Adrenal gland (tissue), 12 donors: ENCODE measurements around the gene CHN2. TPM values are rescaled to one million over a fixed set of nuclear protein-coding genes. Genes with fewer than 3 reads are reported as not detected.

Experiments
- DNase-seq, 7 donors: peaks; one replicate each; pipeline ENCODE4 v3.0.0-alpha.2; 2019 to 2020
- H3K27ac ChIP-seq, 5 donors: fragments of 200-600 bp; sonication (generic) in 4 of 5; 1 replicate in 3 of 5; 2 replicates in 2 of 5; pipeline versions ENCODE4 v1.5.1 to v1.8.0; 2016 to 2020; ENCODE audit warnings: mild to moderate bottlenecking in 1 of 5
- H3K27me3 ChIP-seq: fragments of 200-600 bp; 2 replicates; pipeline ENCODE4 v1.8.0; 2021
- H3K36me3 ChIP-seq, 2 donors: fragments of 200-600 bp; replicated peaks in 1 of 2; 1 replicate in 1 of 2; 2 replicates in 1 of 2; pipeline versions ENCODE4 v1.5.1 to v1.8.0; 2018 to 2022
- H3K4me1 ChIP-seq, 2 donors: fragments of 200-600 bp; replicated peaks in 1 of 2; 1 replicate in 1 of 2; 2 replicates in 1 of 2; pipeline versions ENCODE4 v1.5.1 to v1.8.0; 2018 to 2021
- H3K4me3 ChIP-seq, 4 donors: fragments of 200-600 bp; sonication (generic) in 3 of 4; one replicate each; pipeline ENCODE4 v1.5.1; 2016 to 2018
- H3K9me3 ChIP-seq, 3 donors: fragments of 200-600 bp; sonication (generic) in 1 of 3; replicated peaks in 1 of 3; 1 replicate in 2 of 3; 2 replicates in 1 of 3; pipeline versions ENCODE4 v1.5.1 to v1.8.0; 2016 to 2021
- CTCF ChIP-seq, 6 experiments: fragments of 450-650 bp in 4 of 6; fragments of 200-600 bp in 2 of 6; sonication (generic) in 1 of 6; IDR thresholded peaks; 1 replicate in 5 of 6; 2 replicates in 1 of 6; pipeline versions ENCODE4 v1.5.1 to v1.8.0; 2016 to 2021; ENCODE audit warnings: antibody characterized with exemption in 6 of 6, mild to moderate bottlenecking in 2 of 6, moderate library complexity in 1 of 6
- POLR2A ChIP-seq, 2 donors: fragments of 450-650 bp; IDR thresholded peaks; one replicate each; pipeline ENCODE4 v1.6.1; 2017; ENCODE audit warnings: antibody characterized with exemption in 2 of 2, mild to moderate bottlenecking in 2 of 2, moderate library complexity in 1 of 2
- WGBS, 4 donors: extraction: QIAGEN DNeasy Blood & Tissue Kit in 2 of 4; methylation state at CpG; one replicate each; pipeline versions ENCODE4 v1.1.5 to v1.1.7; 2013 to 2017; 5-methylcytosine and 5-hydroxymethylcytosine counted together
- intact Hi-C, 2 donors: fragments of 100-400 bp; cut with DNase I; formaldehyde crosslinking; loops; one replicate each; pipeline versions ENCODE4 v1.14.1 to v1.15.0; 2022 to 2023
- polyA plus RNA-seq, 3 donors: library from polyadenylated mRNA; stranded (reverse); fragments of 200-250 nt in 2 of 3; fragments of 350-450 nt in 1 of 3; fragmentation: Illumina TruSeq in 1 of 3; extraction: RNeasy Lipid Tissue Mini Kit (QIAGEN cat#74804) in 1 of 3; gene quantifications; one replicate each; pipeline ENCODE4 v1.2.3, GENCODE V29; 2013 to 2014
- total RNA-seq, 9 donors: library from RNA; depleted of rRNA in 4 of 9; stranded (reverse); fragments of >200 nt in 4 of 9; fragments of 120-200 nt in 1 of 9; fragmentation: NEBNext Ultra II Directional in 1 of 9; extraction: Animal tissue kit (Norgen Biotek cat#: 25700) in 1 of 9; gene quantifications; one replicate each; pipeline versions ENCODE4 v1.1.0 to v1.2.4, GENCODE V29; 2013 to 2023
- donor health status: healthy with polysubstance abuse.
- donor health status: Bipolar disorder and iron deficiency.
- donor health status: DM: yes; HTN: yes; CAD: no.
- donor health status: DM: no; HTN: no; CAD: no.
- donor health status: DM: no; HTN: no; CAD: no.
- donor health status: DM: yes; HTN: yes; CAD: no.

CHN2 gene
- total and polyA plus RNA-seq, 12 donors, result 2.7 to 35.4 (median 11.5) TPM

GRCh38 chr7:29332875-29333855 is 138.6 kb downstream of the CHN2 start:
- Histone ChIP-seq H3K9me3 (no peaks in the 10 kb centered on the region), H3K27ac (no peak overlapping the region), H3K27me3 (no peaks in the 10 kb centered on the region), H3K4me3 (no peak overlapping the region), H3K4me1 (peaks cover 0 to 6% of the 10 kb centered on the region in 2 donors), H3K36me3 (no peaks in the 10 kb centered on the region)
- no peak for DNase-seq
- intact Hi-C loops, result no loop called here
- TF ChIP-seq CTCF (IDR thresholded peaks at IDR 0.05), result no peak
- TF ChIP-seq POLR2A (IDR thresholded peaks at IDR 0.05), result no peak
- WGBS, 4 donors, result 89 to 94% (median 91%) methylated on average over 14 of the region's 14 CpGs

DNA sequence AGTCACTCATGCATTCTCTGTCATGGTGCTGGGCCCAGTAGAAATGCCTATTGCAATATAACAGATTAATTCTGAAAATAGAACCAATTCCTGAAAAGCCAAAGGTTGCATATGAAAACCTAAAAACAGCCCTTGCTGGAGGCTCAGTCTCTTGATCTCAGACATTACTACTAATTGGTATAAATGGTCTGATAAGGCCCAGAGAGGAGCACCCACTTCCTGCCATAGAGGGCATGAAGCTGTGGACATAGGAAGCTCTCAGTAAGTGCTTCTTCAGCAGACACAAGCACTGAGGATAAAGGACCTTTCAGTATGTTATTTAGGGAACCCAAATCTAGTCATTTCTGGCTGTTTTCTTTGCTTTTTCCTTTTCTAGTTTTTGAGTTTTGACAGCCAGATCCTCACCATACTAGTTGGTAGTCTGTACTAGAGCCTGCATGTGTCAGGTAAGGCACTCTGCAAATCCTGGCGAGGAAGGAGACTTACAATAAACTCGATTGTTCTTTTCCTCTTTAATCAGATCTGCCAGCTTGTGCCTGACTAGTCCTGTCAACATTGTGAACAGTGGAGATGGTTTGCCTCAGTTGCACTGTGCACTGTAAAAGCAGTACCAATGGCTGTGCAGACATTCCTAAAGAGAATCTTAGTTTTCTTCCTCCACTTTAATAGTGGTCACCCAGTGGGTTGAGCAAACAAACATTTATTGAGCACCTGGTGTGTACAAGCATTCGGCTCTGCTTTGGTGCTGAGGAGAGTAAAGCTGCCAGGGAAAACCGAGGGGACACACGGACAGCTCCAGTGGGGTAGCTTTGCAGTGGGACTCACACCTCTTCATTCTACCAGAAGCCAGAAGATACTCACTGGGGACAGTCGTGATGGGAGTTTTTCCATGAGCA is 140.9 kb downstream of the CHN2 start:
- intact Hi-C loops, result no loop called here
- no peak overlapping the region for H3K27ac ChIP-seq
- H3K36me3 ChIP-seq, result no peaks in the 10 kb centered on the region
- TF ChIP-seq POLR2A (IDR thresholded peaks at IDR 0.05) (no peak), CTCF (IDR thresholded peaks at IDR 0.05) (no peak)
- DNase-seq, result no peak
- no peak overlapping the region for H3K4me3 ChIP-seq
- H3K27me3 ChIP-seq, result no peaks in the 10 kb centered on the region
- H3K4me1 ChIP-seq, result peaks cover 0 to 4% of the 10 kb centered on the region in 2 donors
- H3K9me3 ChIP-seq, result no peaks in the 10 kb centered on the region
- 70 to 92% (median 83%) methylated on average over 6 of the region's 6 CpGs for WGBS, 4 donors

DNA sequence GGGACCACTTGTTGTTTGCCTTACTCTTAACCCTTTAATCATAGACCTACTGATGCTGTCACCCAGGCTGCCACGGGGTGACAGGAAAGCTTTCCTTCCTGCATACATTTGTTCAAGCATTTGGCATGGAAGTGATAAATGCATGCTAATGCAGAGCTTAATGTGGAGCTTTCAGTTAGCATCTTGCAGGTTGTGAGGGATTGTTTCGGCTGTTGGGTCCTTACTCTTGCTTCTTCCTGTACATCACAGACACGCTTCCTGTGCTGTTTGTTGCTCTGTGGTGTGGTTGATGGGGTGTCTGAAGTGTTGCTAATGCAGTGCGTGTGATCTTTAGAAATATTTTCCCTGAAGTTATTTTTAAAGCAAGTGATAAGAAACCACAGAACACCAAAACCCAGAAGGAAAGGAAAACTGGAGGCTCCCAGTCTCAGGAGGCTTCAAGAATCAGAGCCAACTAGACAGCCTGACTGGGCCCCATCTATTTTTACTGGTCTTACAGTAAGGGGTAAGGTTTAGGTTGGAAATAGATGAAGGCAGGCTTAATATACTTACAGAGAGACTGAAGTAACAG is 143.1 kb downstream of the CHN2 start:
- Histone ChIP-seq H3K36me3 (no peaks in the 10 kb centered on the region), H3K4me1 (peaks cover 0 to 4% of the 10 kb centered on the region in 2 donors), H3K27me3 (no peaks in the 10 kb centered on the region), H3K9me3 (no peaks in the 10 kb centered on the region), H3K4me3 (no peak overlapping the region), H3K27ac (peak overlapping the region in 2 of 5 donors; percentile 14 to 46)
- intact Hi-C loops, result no loop called here
- DNase-seq, result no peak
- no peak for TF ChIP-seq POLR2A (IDR thresholded peaks at IDR 0.05)
- TF ChIP-seq CTCF (IDR thresholded peaks at IDR 0.05), result no peak
- WGBS, 4 donors, result 49 to 60% (median 56%) methylated on average over 4 of the region's 4 CpGs
